ENCODE measurements around the gene PTCH1.

GRCh38 chr9:95516221-95516733 lies 494 bp downstream of the PTCH1 start:
- TF ChIP-seq, protein P1, sequence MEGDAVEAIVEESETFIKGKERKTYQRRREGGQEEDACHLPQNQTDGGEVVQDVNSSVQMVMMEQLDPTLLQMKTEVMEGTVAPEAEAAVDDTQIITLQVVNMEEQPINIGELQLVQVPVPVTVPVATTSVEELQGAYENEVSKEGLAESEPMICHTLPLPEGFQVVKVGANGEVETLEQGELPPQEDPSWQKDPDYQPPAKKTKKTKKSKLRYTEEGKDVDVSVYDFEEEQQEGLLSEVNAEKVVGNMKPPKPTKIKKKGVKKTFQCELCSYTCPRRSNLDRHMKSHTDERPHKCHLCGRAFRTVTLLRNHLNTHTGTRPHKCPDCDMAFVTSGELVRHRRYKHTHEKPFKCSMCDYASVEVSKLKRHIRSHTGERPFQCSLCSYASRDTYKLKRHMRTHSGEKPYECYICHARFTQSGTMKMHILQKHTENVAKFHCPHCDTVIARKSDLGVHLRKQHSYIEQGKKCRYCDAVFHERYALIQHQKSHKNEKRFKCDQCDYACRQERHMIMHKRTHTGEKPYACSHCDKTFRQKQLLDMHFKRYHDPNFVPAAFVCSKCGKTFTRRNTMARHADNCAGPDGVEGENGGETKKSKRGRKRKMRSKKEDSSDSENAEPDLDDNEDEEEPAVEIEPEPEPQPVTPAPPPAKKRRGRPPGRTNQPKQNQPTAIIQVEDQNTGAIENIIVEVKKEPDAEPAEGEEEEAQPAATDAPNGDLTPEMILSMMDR (IDR thresholded peaks at IDR 0.05), result no peak
- no peak for TF ChIP-seq EZH2 (IDR thresholded peaks at IDR 0.05; ENCODE audit: borderline replicate concordance, insufficient read depth, low read depth, low read length, poor library complexity, severe bottlenecking)

All from B cell (primary cell).